ENCODE measurements around the gene ARSB.
"Not testable (repeated sequence)": the region's sequence is repeated elsewhere in the genome, so short reads cannot be mapped to it uniquely, and the experiment has no call there.

ARSB gene

GRCh38 chr5:78929833-78930232, 55.3 kb downstream of the ARSB start:
- no peak for DNase-seq

DNA sequence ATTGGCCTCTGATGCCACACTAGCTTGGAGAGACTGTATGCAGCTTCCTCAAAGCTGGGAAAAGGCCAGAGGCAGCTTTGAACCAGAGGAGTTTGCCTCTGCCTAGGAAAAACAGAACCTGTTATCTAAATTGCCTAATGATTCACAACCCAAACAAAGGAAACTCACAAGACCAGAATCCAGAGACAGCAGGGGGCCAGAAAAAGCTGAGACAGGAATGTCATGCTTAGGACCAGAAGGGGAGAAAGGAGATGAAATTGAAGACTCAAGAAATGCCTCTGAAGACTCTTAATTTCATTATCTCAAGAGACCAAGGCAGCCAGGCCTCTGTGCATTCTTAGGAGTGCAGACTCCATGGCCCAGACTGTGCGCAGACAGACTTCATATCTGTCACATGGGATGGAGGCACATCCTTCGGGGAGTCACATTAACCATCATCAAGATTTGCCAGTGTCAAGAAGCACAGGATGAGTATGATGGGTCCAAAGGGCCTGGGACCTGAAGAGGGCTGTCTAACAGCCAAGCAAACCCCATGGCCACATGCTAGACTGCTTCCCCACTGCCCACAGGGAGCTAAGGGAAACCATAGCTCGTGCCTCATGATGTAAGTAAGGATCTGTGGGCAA, 57.3 kb downstream of the ARSB start:
- DNase-seq = no peak

GRCh38 chr5:78926252-78926651, 58.9 kb downstream of the ARSB start:
- no peak for DNase-seq

- DNase-seq = no peak
Measured at GRCh38 chr5:78925129-78925876, 59.8 kb downstream of the ARSB start.

- no peak for DNase-seq
Measured at GRCh38 chr5:78923622-78923970, 61.5 kb downstream of the ARSB start.

GRCh38 chr5:78922879-78923621, 62.1 kb downstream of the ARSB start:
- no peak for DNase-seq

DNA sequence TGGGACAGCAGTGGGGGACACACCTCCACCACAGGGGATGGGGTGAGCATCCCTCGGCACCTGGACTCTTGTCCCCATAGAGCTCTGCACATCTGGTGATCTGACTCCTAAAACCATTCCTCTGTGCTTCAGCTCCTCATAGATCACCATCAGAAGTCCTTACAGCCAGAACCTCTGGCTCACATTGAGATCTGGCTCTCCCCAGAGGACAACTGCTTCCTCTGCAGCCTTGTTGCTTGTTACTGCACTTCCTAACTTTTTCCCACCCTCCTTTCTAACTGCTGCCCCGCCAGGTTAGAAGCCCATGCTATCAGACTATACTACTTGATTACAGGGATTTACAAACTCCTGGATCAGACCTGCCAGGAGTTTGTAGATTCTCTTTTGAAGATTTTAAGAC, 64.5 kb downstream of the ARSB start:
- DNase-seq = no peak

- no peak for DNase-seq
Measured at GRCh38 chr5:78919796-78920195, 65.3 kb downstream of the ARSB start.

GRCh38 chr5:78916044-78916443, 69.1 kb downstream of the ARSB start:
- no peak for DNase-seq

- no peak for DNase-seq
Measured at GRCh38 chr5:78915170-78915569, 69.9 kb downstream of the ARSB start.

GRCh38 chr5:78912811-78913210, 72.3 kb downstream of the ARSB start:
- no peak for DNase-seq

- DNase-seq = peak; percentile 66
Measured at GRCh38 chr5:78912085-78912771, 72.9 kb downstream of the ARSB start.

DNA sequence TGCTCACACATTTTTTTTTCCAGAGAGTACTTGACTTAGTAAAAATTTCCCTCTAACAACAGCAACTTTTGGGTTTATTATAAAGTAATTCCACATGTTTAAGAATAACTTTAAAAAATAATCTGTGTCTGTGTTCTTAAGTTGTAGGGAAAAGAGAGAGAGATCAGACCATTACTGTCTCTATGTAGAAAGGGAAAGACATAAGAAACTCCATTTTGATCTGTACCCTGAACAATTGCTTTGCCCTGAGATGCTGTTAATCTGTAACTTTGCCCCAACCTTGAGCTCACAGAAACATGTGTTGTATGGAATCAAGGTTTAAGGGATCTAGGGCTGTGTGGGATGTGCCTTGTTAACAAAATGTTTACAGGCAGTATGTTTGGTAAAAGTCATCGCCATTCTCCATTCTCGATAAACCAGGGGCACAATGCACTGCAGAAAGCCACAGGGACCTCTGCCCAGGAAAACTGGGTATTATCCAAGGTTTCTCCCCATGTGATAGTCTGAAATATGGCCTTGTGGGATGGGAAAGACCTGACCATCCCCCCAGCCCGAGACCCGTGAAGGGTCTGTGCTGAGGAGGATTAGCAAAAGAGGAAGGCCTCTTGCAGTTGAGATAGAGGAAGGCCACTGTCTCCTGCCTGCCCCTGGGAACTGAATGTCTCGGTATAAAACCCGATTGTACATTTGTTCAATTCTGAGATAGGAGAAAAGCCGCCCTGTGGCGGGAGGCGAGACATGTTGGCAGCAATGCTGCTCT, 75.7 kb downstream of the ARSB start:
- DNase-seq = not testable (repeated sequence)

DNA sequence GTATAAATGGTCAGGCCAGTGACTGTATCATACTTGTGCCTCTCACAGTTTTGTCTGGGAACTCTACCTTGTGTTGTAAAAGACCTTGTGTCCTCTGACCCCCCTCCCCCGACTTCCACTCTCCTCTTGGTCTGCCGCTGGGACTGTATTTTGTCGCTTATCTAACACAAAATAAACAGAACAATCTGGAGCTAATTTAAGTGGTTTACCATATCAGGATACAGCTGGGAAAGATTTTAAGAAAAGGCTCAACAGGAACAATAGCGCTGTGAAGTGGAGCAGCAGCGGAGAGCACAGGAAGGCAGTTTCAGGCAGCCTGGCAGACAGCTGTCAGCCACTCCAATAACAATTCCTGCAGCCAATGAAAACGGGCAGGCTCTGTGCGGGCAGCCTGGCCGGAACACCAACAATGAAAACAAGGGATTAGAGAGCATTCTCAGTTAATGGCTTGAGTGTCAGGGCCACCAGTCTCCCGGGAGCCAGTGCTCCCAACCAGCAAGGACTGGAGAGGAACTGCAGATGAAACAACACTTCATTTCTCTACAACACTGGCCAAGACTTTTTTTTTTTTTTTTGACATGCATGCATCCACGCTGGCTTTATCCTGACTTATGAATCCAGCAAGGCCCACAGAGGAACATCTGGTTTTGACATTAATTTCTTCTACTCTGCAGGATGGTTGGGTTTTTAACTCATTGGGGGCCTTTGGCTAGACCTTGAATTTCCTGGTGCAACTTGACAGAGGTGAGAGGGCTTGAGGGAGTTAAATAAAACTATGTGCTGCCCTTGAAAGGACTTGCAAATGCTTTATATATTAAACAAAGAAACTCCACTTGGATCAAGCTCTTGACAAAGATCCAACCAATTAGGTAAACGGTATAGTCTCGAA, 76.7 kb downstream of the ARSB start:
- DNase-seq = peak; percentile 89

DNA sequence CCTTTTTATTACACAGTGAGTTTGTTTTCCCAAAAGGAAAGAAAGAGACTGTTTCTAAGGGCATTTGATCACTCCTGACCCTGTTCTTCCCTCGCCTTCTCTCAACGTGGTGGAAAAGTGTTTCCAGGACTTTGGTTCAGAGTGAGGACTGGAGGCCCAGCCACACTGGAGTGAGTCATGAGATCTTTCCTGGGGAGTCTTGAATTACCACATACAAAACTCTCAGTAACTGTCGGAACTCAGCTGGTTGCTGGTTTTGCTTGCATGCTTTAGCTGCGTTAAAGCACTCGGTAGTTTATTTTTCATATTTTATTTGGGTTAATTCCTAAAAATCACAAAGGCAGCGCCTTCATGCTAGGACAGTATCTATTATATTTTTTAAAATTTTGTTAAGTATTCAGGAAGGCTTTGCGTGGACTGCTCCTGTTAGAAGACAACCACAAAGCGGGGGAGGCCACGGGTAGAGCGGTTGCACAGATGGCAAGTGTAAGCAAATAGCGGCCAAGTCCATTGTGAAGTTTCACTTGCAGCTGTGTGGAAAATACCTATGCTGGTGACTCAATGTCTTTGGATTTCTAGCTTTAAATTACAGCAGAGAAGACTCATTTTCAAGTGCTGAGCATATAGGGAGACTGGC, 77.7 kb downstream of the ARSB start:
- DNase-seq = peak; percentile 54

GRCh38 chr5:78905084-78905938, 79.8 kb downstream of the ARSB start:
- no peak for DNase-seq

GRCh38 chr5:78903861-78904260, 81.2 kb downstream of the ARSB start:
- DNase-seq = no peak

DNA sequence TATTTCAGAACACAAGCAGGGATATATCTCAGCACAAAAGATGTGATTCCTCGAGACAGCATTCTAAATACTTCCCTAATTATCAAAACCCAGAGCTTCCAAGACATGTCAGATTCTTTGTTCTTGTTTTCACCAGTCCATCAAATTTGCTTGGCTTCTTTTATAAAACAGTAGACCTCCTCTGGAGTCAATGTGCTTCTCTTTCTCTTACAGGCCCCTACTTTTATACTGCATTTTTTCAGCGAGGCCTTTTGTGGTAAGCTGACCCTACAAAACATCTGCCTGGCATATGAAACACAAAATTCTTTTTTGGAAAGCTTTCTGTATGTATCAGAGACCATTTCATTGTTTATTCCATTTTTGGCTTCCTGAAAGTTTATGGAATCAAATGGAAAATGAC, 81.8 kb downstream of the ARSB start:
- no peak for DNase-seq

- DNase-seq = no peak
Measured at GRCh38 chr5:78899922-78900362, 85.2 kb downstream of the ARSB start.

GRCh38 chr5:78896132-78896531, 89.0 kb downstream of the ARSB start:
- no peak for DNase-seq

Data from NCI-H2171 treated with DMSO at 0.1 percent for 48 hours (cell line).